Forelimb muscle (tissue), 1 donor: ENCODE data around the gene STIM1. TPM values are rescaled to one million over a fixed set of nuclear protein-coding genes. Genes with fewer than 3 reads are reported as not detected.
A peak's percentile ranks its signal among the peaks of the same experiment; 100 is the strongest.
"Not testable (repeated sequence)": the region's sequence is repeated elsewhere in the genome, so short reads cannot be mapped to it uniquely, and the experiment has no call there.

Source experiments
- DNase-seq: peaks from one replicate; pipeline ENCODE4 v3.0.0-alpha.2; 2013; ENCODE audit warnings: low read depth
- polyA plus RNA-seq: library from polyadenylated mRNA; unstranded; fragments of 120-200 nt; gene quantifications from one replicate; pipeline ENCODE4 v1.2.1, GENCODE V29; 2013; ENCODE audit not compliant: insufficient read length

STIM1 gene
- polyA plus RNA-seq, 1 donor = 116 TPM

DNA sequence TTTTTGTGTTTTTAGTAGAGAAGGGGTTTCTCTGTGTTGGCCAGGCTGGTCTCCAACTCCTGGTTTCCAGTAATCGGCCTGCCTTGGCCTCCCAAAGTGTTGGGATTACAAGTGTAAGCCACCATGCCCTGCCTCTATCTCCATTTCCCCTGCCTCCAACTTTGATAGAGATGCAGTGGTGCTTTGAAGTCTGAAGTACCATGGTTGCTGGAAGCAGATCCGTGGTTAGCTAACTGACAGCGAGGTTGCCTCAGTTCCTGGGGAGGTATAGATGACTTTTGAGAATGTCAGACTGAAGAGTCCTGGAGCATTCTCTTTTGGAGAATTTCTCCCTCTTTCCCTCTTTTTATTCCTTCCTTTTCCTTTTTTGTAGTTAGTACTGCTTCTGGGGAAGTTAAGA lies 127.6 kb downstream of the STIM1 start:
- DNase-seq = no peak

DNA sequence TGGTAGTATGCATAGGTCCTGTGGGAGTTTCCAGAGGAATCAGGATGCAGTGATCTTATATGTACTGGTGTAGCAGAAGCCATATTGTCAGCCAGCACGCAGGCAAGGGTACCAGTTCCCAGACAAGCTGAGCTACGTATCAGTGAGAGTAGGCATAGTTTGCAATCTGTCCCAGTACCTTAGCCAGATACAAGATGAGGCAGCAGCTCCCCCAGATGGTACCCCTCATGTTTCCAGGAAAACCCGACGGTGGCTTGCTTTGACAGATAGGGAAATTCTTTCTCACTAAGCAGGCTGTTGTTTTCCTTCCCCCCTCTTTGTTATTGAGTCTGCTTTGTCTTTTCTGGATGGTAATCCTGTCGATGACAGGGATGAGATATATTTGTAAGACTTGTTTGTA lies 129.4 kb downstream of the STIM1 start:
- no peak for DNase-seq

DNA sequence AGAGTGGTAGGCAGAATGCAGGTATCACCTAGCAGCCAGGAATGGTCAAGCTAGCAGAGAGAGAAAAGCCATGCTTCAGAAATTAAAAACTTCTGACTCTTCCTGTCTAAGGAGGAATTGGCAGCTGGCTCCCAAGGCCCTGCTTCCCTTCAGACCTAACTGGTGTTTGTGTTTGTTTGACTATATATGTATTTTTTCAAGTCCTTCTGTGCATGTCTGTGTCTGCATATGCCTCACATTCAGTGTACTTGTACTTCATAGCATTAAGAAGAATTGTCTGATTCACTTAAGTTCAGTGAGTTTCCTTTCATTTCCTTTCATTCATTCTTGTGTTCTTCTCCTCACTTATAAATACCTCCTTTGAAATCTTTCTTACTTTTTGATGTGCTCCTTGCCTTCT lies 130.2 kb downstream of the STIM1 start:
- no peak for DNase-seq

DNA sequence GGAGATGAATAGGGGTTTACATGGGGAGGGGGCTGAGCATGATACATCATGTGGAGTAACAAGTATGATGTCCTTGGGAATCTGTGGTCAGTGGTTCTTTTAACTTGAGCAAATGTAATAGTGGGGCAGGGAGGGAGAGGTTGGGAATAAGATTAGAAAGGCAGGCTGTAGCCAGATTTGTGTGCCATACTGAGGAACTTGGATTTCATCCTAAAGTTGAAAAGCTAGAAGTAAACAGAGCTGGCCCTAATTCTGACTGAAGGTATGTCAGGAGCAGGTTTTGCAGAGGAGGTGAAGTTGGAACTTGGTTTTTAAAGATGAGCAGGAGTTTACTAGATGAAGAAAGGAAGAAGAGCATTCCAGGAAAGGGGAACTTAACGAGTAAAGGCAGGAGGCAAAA lies 130.8 kb downstream of the STIM1 start:
- DNase-seq = no peak

DNA sequence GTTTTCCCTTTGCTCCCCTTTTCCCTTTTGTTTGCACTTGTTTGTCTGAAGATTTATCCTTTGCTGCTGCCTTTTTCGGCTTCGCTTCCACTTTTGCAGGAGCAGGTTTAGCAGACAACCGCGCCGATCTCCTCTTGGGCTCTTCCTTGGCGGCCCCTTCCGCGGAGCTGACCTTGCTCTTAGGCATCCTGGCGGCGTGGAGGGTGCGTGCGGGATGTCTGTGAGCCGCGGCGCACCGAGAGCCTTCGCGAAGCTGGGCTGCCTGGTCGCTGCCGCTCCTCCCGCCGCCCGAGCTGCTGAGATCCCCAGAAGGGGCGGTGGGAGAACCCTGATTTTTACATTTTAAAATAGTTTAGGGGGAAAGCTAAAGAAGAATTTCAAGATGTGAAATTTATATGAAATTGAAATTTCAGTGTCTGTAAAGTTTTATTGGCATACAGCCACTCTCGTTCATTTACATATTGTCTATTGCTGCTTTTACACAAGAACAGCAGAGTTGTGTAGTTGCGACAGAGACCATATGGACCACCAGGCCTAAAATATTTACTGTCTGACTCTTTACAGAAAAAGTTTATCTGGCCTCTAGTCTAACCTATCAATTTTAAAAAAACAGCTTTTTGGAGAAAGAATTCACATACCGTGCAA lies 133.9 kb downstream of the STIM1 start:
- no peak for DNase-seq

DNA sequence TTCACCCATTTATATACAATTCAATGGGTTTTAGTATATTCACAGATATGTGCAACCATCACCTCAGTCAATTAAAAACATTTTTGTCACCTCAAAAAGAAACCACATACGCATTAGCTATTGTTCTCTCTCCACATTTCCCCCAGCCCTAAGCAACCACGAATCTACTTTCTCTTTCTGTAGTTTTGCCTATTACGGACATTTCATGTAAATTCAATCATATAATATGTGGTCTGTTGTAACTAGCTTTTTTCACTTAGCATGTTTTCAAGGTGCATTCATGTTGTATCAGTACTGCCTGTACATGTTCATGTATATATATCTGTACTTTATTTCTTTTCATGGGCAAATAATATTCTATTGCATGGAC lies 134.4 kb downstream of the STIM1 start:
- no peak for DNase-seq

DNA sequence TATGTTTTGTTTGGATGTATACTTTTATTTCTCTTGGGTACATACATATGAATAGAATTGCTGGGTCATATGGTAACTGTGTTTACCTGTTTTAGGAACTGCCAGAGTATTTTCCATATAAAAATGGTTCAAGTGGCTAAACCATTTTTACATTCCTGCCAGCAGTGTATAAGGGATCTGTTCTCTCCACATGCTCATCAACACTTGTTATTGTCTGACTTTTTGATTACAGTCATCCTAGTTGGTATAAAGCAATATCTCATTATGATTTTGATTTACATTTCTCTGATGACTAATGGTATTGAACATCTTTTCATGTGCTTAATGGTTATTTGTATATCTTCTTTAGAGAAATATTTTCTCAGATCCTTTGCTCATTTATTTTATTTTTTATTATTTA lies 134.9 kb downstream of the STIM1 start:
- no peak for DNase-seq

DNA sequence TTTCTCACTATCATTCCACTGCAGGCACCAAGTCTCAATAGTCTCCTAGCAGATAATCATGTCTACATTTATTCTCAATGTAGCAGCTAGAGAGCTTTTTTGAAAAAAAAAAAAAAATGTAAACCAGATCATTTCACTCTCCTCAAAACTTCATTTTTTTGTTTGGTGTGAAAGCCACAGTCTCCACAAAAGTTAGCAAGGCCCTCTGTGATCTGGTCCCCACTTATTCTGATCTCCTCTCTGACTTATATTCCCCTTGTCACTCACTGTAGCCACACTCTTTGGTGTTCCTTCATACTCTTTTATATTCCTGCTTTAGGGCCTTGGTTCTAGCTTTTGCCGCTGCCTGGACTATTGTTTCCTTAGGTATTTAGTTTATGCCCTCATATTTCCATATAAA lies 137.5 kb downstream of the STIM1 start:
- no peak for DNase-seq

DNA sequence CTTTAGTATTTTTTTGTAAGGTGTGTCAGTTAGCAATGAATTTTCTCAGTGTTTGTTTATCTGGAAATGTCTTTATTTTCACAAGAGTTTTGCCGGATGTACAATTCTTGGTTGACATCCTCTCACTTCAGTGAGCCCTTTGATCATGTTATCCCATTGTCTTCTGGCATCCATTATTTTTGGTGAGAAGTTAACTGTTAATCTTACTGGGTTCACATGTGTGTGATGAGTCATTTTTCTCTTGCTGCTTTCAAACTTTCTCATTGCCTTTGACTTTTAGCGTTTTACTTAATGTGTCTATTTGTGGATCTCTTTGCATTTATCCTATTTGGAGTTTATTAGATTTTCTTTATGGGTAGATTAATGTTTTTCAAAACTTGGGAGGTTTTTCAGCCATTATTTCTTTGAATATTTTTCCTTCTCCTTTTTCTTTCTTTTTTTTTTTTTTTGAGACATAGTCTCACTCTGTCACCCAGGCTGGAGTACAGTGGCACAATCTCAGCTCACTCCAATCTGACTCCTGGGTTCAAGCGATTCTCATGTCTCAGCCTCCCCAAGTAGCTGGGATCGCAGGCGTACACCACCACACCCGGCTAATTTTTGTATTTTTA lies 138.7 kb downstream of the STIM1 start:
- no peak for DNase-seq

DNA sequence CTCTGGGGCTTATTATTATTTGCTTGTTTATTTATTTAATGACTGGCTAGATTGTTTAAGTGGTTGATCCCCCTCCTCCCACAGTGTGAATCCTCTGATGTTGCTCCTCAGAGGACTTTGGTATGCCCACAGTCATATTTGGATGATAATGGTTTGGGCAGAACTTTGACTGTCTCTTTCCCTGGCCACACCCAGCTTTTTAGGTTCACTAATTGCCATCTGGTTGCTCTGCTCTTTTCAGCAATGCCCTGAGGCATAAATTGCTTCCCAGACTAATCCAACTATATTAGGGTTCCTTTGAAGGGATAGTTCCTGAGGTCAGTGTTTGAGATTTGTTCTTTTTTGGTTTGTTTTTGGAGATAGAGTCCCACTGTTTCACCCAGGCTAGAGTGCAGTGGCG lies 139.8 kb downstream of the STIM1 start:
- DNase-seq = no peak

DNA sequence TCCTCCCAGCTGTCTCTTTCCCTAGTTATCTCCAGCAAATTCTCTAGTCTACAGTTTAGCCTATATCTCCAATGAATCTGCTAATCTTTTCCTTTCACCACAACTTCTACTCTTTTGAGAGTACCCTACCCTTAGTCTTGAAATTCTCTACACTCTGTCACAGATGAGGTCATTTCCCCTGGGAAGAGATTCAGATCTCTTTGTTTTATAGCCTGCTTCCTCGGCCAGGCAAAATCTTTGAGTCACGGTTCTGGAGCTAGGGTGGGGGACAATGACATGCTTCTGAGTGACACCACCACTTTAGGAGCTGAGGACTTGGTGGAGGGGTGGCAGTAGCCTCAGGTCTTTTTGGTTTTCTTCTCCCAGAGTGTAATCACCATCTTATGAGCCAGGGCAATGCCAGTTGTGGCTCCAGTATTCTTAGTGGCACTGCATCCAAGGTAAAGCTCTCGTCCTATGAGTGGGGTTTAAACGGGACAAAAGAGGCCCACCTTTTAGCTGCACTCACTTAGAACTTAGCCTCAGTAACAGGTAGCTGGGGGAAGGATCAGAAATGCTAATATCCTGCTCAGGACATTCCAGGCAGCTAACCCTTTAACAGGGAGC lies 140.6 kb downstream of the STIM1 start:
- peak; percentile 6 for DNase-seq

DNA sequence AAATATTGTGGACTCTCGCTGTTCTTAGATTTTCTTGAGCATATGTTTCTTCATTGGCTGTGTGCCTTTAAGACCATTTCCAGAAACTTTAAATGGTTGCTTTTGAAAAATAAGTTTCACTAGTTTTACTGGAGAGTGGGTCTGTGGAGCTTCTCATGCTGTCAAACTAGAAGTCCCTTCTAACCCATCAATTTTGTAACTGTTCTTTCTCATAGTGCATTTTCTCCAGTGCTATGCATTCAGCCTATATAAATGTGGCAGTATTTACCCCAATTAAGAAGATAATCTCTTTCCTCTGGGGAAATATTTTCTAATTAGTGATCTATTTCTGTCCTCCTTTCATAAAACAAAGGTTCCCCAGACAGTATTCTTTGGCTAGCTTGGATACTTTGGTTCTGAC lies 141.2 kb downstream of the STIM1 start:
- no peak for DNase-seq

DNA sequence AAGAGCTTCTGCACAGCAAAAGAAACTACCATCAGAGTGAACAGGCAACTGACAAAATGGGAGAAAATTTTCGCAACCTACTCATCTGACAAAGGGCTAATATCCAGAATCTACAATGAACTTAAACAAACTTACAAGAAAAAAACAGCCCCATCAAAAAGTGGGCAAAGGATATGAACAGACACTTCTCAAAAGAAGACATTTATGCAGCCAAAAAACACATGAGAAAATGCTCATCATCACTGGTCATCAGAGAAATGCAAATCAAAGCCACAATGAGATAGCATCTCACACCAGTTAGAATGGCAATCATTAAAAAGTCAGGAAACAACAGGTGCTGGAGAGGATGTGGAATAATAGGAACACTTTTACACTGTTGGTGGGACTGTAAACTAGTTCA lies 149.3 kb downstream of the STIM1 start:
- DNase-seq = not testable (repeated sequence)

DNA sequence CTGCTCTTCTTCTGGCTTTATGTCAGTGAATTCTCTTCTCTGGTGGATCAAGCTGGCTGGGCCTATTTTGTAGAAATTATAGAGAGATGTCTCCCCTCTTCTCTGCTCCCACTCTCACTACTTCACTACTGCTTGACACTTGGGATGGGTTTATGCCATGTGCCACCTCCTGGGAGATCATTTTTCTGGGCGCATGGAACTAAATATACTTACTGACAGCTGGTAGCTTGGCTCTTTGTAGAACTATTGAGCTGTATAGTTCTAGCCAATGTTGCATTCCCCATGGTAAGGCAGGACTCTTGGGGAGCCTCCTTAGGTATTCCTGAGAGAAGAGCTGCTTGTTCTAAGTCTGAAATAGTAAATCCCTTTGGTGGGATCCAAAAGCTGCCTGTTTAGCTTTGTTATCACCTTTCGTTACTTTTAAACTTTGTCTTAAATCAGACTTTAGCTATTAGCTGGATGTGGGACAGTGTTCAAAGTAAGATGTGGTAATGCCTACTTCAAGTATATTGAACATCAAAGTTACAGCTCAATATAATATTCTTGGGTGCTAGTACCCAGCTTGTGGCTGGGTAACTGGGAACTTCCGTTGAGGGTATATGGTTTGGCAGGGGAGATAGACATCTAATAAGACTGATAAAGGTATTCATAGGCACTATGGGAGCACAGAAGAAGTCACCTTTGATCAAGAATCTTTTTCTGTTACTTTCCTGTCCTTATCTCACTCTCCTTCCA lies 151.6 kb downstream of the STIM1 start:
- DNase-seq = no peak

DNA sequence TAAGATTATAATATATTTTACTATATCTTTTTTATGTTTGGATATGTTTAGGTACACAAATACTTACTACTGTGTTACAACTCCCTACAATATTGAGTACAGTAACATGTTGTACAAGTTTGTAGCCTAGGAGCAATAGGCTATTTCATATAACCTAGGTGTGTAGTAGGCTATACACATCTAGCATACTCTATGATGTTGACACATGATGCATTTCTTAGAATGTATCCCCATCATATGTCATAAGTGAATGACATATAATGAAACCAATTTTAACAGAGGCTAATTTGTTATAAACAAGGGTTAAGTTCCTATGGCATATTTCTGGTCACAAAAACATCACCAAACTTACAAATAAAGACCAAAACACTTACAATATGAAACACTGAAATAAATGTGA lies 152.7 kb downstream of the STIM1 start:
- DNase-seq = no peak

DNA sequence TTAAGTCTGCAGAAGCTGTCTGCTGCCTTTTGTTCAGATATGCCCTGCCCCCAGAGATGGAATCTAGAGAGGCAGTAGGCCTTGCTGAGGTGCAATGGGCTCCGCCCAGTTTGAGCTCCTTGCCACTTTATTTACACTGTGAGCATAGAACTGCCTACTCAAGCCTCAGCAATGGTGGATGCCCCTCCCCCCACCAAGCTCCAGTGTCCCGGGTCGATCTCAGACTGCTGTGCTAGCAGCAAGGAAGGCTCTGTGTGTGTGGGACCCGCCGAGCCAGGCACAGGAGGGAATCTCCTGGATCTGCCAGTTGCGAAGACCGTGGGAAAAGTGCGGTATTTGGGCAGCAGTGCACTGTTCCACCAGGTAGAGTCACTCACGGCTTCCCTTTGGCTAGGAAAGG lies 161.1 kb downstream of the STIM1 start:
- not testable (repeated sequence) for DNase-seq

DNA sequence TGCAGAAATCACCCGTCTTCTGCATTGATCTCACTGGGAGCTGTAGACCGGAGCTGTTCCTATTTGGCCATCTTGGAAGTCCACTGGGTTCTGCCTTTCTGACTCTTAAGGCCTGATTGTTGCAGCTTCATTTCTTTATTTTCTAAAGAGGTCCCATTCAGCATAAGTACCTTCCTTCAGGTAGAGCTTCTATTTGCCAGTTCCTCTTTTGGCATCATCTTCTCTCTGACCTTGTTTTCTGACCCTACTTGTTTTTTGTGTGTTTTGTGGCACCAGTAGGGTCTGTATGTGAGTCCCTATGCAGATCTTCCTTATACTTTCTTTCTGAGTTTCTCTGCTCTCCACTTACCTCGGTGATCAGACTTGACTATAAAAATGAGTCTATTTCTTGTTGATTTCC lies 161.7 kb downstream of the STIM1 start:
- DNase-seq = no peak

DNA sequence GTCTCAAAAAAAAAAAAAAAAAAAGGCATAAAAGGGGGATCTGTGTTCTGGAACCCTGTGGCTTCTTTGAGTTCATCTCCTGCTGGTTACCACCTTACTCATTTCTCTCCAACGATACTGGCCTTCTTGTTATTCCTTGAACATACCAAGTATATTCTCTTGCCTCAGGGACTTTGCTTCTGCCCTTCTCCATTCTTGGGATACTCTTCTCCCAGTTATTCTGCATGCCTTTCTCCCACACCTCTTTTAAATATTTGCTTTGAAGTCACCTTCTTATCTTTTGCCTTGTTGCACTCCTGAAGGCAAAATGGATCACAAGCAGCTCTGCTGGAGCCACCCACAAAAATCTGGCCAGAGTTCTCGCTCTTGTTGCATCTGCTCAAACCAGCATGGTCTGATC lies 163.2 kb downstream of the STIM1 start:
- DNase-seq = no peak

DNA sequence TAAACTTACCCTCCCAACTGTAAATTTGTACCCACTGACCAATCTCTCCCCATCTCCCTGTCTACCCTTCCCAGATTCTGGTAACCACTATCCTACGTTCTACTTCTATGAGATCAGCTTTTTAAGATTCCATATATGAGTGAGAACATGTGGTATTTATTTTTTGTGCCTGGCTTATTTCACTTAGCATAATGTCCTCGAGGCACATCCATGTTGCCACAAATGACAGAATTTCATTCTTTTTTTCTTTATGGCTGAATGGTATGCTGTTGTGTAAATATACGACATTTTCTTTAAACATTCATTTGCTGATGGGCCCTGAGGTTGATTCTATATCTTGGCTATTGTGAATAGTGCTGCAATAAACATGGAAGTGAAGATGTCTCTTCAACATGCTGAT lies 164.4 kb downstream of the STIM1 start:
- no peak for DNase-seq

DNA sequence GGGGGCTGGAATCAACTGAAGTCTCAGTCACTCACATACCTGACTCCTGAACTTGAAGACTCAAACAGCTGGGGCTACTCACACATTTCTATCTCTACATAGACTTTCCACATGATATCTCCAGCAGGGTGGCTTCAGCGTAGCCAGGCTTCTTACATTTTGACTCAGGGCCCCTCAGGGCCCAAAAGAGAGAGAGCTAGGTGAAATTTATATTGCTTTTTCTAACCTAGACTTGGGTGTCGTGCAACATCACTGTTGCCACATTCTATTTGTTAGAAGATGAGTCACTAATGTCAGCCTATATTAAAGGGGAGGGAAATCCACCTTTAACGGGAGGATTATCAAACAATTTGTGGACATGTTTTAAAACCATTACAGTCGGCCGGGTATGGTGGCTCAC lies 167.2 kb downstream of the STIM1 start:
- DNase-seq = no peak

DNA sequence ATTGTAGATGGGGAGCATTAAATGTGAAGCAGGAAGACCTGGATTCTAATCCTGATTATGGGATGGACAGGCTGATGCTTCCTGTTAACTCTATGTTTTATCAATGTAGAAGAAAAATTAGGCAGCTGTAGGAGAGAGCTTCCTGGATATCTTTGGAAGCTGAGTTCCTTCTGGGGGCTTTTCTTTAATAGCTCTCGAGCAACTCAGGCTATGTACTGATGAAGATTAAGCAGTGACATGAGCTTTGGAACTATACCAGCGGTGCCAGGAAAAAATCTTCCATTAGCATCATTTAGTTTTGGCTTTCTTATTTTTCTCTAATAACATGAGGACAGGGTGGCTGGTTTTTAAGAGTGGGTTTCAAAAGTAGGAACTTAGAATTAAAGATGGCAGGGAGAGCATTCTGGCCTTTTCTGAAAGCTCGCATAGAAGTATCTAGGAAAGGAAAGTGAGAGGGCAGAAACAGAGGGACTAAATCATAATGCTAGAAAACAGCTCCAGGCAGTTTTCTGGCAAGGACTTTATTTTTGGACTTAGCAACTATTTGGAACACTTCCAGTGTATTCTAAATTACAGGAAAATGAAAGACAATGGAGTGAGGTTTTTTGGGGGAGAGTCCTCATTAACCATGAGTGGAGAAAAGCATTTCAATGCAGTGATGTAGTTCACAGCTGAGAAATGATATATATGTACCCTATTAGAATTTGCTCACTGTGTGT lies 169.9 kb downstream of the STIM1 start:
- peak; percentile 44 for DNase-seq

DNA sequence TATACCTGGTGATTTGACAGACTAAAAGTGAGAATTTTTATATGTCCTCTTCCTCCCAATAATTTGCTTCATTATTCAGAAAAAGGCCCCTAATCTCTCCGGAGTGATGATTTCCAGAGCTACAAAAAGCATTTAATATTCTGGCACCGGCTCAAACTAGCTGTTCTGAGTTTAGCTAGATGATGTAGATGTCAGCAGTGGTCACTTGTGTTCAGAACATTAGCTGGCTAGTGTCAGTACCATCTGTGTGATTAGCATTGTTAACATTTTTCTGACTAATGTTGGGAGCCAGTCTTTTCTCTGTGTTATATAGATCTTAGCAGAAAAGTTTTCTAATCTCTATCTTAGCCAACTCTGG lies 170.5 kb downstream of the STIM1 start:
- DNase-seq = peak; percentile 36
